Measurements from ENCODE around the gene THEM5.
"Not testable (repeated sequence)": the region's sequence is repeated elsewhere in the genome, so short reads cannot be mapped to it uniquely, and the experiment has no call there.

The THEM5 gene

DNA sequence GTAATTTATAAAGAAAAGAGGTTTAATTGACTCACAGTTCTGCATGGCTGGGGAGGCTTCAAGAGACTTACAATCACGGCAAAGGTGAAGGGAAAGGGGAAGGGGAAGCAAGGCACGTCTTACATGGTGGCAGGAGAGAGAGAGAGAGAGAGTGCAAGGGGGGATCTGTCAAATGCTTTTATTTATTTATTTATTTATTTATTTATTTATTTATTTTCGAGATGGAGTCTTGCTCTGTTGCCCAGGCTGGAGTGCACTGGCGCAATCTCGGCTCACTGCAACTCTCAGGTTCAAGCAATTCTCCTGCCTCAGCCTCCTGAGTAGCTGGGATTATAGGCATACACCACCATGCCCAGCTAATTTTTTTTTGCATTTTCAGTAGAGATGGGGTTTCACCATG lies 29.4 kb upstream of the THEM5 start:
- ATAC-seq (ENCODE audit: low read depth); H3K27ac Mint-ChIP-seq; DNase-seq (ENCODE audit: low spot score in 2 of 2); H3K9me3 Mint-ChIP-seq; H3K4me3 Mint-ChIP-seq; H3K4me1 Mint-ChIP-seq; H3K27me3 Mint-ChIP-seq: not testable (repeated sequence)
- peaks cover 15% of the 10 kb centered on the region for H3K36me3 Mint-ChIP-seq

DNA sequence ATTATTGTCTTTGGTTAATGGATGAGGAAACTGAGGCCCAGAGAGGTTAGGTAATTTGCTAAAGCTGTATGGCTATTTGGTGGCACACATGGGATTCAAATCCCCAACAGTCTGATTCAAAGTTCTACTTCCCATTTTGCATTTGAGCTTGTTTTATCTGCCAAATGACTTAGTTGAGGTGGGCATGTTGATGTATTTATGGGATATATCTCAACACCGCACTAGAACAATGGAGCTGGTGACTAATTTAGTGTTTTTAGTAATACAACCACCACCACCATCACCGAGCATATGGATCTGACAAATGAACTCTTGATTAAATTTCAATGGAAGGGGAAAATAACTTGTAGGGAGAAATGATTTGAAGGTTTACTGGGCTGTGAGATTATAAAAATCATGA lies 29.0 kb upstream of the THEM5 start:
- H3K27ac Mint-ChIP-seq = no peak overlapping the region
- no peak overlapping the region for H3K4me3 Mint-ChIP-seq
- DNase-seq (ENCODE audit: low spot score in 2 of 2) (no peak), ATAC-seq (ENCODE audit: low read depth) (no peak)
- no peaks in the 10 kb centered on the region for H3K27me3 Mint-ChIP-seq
- H3K9me3 Mint-ChIP-seq = no peaks in the 10 kb centered on the region
- H3K4me1 Mint-ChIP-seq = peaks cover 3% of the 10 kb centered on the region
- H3K36me3 Mint-ChIP-seq = peaks cover 13% of the 10 kb centered on the region

DNA sequence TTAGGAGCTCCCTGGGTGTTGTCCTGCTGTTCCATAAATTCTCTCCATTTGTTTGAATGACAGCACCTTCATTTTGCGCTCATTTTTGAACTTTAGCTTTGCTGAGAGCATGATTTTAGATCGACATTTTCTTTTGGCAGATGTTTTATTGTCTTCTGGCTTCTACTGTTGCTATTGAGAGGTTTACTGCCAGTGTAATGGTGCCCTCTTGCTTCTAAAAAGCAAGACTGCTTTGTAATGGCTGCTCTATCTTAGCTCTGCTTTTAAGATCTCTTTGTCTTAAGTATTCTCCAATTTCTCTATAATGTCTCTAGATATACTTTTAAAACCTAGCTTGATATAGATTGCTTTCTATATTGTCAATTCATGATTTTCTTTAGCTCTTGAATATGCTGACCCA lies 28.0 kb upstream of the THEM5 start:
- Mint-ChIP-seq H3K4me1 (peaks cover 3% of the 10 kb centered on the region), H3K4me3 (no peak overlapping the region), H3K36me3 (peaks cover 10% of the 10 kb centered on the region), H3K27me3 (no peaks in the 10 kb centered on the region), H3K9me3 (no peaks in the 10 kb centered on the region), H3K27ac (no peak overlapping the region)
- DNase-seq (ENCODE audit: low spot score in 2 of 2) (no peak), ATAC-seq (ENCODE audit: low read depth) (no peak)

DNA sequence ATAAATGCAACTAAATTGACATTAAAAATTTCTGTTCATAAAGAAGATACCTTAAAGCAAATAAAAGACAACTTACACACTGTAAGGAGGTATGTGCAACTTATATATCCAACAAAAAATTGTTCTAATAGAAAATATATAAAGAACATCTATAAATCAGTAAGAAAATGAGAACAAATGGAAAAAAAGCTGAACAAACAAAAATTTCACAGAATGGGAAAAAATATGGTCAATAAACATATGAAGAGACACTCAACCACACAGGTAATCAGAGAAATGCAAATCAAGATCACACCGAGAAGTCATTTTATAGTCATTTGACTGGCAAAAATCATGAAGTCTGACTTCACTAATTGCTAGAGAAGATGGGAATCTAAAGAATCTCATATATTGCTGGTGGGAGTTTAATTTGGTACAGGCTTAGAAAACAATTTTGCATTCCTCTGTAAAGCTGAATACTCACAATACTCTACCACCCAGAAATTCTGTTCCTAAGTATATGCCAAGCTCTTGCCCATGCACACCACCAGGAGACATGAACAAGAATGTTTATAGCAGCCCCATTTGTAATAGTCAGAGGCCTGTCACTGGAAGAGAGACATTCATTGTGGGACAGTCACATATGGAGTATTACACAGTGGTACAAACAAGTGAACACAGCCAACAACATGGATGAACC lies 22.0 kb upstream of the THEM5 start:
- Mint-ChIP-seq H3K27ac (no peak overlapping the region), H3K4me3 (no peak overlapping the region), H3K9me3 (no peaks in the 10 kb centered on the region), H3K27me3 (no peaks in the 10 kb centered on the region), H3K4me1 (no peaks in the 10 kb centered on the region), H3K36me3 (peaks cover 12% of the 10 kb centered on the region)
- DNase-seq (ENCODE audit: low spot score in 2 of 2) (no peak), ATAC-seq (ENCODE audit: low read depth) (no peak)

DNA sequence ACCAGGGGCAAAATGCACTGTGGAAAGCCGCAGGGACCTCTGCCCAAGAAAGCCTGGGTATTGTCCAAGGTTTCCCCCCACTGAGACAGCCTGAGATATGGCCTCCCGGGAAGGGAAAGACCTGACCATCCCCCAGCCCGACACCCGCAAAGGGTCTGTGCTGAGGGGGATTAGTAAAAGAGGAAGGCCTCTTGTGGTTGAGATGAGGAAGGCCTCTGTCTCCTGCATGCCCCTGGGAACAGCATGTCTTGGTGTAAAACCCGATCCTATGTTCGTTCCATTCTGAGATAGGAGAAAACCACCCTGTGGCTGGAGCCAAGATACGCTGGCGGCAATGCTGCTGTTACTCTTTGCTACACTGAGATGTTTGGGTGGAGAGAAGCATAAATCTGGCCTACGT lies 19.3 kb upstream of the THEM5 start:
- not testable (repeated sequence) for H3K36me3 Mint-ChIP-seq; H3K4me3 Mint-ChIP-seq; H3K27ac Mint-ChIP-seq; H3K9me3 Mint-ChIP-seq; H3K27me3 Mint-ChIP-seq; H3K4me1 Mint-ChIP-seq; ATAC-seq (ENCODE audit: low read depth); DNase-seq (ENCODE audit: low spot score in 2 of 2)

DNA sequence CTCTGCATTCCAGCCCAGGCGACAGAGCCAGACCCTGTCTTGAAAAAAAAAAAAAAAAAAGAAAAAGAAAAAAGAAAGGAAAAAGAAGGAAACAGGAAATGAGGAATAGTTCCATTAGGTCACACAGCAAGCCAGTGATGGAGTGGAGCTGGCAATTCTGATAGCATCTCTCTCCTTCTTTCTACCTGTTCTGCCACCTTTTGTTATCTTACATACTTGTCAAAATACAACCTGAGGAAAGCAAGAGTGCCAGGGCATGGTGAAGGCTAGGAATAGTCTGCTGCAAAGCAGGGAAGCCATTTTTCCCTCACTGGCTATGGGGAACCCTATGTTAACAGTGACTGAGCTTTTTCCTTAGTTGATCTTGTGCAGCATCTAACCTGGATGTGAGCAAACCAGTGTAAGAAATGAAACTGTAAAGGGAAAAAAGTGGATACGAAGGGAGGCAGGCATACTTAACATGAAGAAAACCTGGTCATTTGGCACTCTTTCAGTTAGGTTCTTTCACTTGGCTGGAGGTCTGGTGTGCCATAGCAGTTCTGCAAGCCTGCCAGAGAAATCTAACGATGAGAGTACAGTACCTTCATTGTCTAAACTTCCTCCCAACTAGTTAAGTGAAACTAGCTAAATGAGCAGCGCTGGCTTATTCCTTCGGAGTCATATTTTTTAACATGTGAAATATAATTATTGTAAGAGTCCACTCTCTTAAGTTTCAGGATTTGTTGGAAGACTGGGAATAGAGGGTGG lies 17.9 kb upstream of the THEM5 start:
- Mint-ChIP-seq H3K36me3 (peaks cover 7% of the 10 kb centered on the region), H3K9me3 (no peaks in the 10 kb centered on the region), H3K27me3 (peaks cover 1% of the 10 kb centered on the region), H3K27ac (no peak overlapping the region), H3K4me1 (no peaks in the 10 kb centered on the region), H3K4me3 (no peak overlapping the region)
- no peak for ATAC-seq (ENCODE audit: low read depth)
- DNase-seq (ENCODE audit: low spot score in 2 of 2) = no peak

DNA sequence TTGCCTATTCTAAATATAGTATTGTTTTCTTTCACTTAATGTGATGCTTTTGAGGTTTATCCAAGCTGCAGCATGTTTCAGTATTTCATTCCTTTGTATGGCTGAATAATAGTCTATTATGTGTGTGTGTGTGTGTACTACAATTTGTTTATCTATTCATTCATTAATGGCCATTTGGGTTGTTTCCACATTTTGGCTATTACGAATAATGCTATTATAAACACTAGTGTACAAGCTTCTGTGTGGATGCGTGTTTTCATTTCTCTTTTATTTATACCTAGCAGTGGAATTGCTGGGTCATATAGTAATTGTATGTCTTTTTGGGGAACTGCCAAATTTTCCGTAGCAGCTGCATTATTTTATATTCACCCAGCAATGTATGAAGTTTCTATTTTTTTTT lies 15.0 kb upstream of the THEM5 start:
- H3K27me3 Mint-ChIP-seq = peaks cover 5% of the 10 kb centered on the region
- H3K9me3 Mint-ChIP-seq = no peaks in the 10 kb centered on the region
- H3K36me3 Mint-ChIP-seq = no peaks in the 10 kb centered on the region
- no peak for DNase-seq (ENCODE audit: low spot score in 2 of 2)
- no peak overlapping the region for H3K27ac Mint-ChIP-seq
- no peak overlapping the region for H3K4me3 Mint-ChIP-seq
- no peak for ATAC-seq (ENCODE audit: low read depth)
- no peaks in the 10 kb centered on the region for H3K4me1 Mint-ChIP-seq

DNA sequence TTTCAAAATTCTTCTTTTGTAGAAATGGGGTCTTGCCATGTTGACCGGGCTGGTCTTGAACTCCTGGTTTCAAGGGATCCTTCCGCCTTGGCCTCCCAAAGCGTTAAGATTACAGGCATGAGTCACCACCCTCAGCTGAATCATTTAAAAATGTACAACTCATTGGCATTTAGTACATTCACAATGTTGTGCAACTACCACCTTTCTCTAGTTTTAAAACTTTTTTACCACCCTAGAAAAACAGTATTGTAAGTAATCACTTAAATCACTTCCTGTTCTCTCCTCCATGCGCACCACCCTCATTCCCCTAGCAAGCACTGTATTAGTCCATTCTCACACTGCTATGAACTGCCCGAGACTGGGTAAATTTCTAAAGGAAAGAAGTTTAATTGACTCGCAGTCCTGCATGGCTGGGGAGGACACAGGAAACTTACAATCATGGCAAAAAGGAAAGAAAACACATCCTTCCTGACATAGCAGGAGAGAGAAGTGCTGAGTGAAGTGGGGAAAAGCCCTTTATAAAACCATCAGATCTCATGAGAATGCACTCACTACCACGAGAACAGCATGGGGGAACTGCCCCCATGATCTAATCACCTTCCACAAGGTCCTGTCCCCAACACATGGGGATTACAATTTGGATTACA lies 14.4 kb upstream of the THEM5 start:
- Mint-ChIP-seq H3K27ac (no peak overlapping the region), H3K4me1 (no peaks in the 10 kb centered on the region), H3K36me3 (no peaks in the 10 kb centered on the region), H3K9me3 (no peaks in the 10 kb centered on the region), H3K4me3 (no peak overlapping the region), H3K27me3 (peaks cover 5% of the 10 kb centered on the region)
- no peak for ATAC-seq (ENCODE audit: low read depth)
- DNase-seq (ENCODE audit: low spot score in 2 of 2) = no peak

DNA sequence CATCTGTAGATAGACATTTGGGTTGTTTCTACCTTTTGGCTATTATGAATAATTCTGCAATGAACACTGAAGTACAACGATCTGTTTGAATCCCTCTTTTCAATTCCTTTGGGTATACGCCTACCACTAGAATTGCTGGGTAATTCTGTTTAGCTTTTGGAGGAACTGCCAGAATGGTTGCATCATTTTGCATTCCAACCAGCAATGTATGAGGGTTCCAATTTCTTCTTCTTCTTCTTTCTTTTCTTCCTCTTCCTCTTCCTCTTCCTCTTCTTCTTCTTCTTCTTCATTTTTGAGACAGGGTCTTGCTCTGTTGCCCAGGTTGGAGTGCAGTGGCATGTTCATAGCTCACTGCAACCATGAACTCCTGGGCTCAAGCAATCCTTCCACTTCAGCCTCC lies 13.8 kb upstream of the THEM5 start:
- no peak overlapping the region for H3K4me3 Mint-ChIP-seq
- H3K27me3 Mint-ChIP-seq = peaks cover 8% of the 10 kb centered on the region
- ATAC-seq (ENCODE audit: low read depth) = no peak
- H3K36me3 Mint-ChIP-seq = no peaks in the 10 kb centered on the region
- no peaks in the 10 kb centered on the region for H3K4me1 Mint-ChIP-seq
- no peak for DNase-seq (ENCODE audit: low spot score in 2 of 2)
- no peak overlapping the region for H3K27ac Mint-ChIP-seq
- no peaks in the 10 kb centered on the region for H3K9me3 Mint-ChIP-seq

DNA sequence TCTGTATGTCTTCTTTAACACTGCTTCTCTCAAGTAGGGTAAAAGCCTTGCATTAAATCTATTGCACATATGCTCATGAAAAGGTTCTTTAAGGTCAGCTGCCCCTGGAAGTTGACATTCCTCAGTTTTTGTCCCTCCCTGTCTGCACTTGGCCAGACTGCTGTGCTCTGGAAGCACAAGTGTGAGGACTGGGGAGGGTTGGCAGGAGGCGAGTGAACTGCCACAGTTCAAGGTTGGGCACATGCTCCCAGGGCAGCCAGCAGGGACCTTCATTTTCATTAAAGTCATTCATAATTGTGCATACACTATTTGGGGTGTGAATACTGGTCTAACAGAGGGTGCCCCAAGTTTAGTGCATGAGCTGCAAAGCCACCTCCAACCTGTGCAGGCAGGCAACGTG lies 10.9 kb upstream of the THEM5 start:
- Mint-ChIP-seq H3K36me3 (no peaks in the 10 kb centered on the region), H3K4me3 (no peak overlapping the region)

DNA sequence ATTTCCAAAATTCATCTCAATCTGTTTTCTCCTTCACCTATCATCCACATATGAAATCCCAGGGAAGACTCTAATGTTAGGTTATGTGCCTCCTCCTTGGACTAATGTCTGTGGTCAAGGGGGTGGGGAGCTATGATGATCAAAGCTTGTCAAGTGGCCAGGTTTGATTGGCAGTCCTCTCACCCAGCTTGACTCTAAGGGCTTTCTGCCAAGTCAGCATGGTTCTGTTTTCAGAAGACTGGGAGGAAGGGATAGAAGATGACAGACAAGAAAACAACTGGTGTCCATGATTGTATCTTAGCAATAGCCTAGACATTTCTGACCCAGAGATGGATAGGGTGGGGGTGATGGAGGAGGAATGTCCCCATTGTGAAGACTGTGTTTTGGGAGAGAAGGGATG lies 9.1 kb upstream of the THEM5 start:
- no peak for ATAC-seq (ENCODE audit: low read depth)
- H3K27ac Mint-ChIP-seq = no peak overlapping the region
- H3K4me1 Mint-ChIP-seq = peaks cover 7% of the 10 kb centered on the region
- no peak for DNase-seq (ENCODE audit: low spot score in 2 of 2)
- H3K36me3 Mint-ChIP-seq = no peaks in the 10 kb centered on the region
- H3K27me3 Mint-ChIP-seq = peaks cover 11% of the 10 kb centered on the region
- no peaks in the 10 kb centered on the region for H3K9me3 Mint-ChIP-seq
- no peak overlapping the region for H3K4me3 Mint-ChIP-seq

More for the DNA sequence above, 10.9 kb upstream of the THEM5 start:
- Mint-ChIP-seq H3K27me3 (peaks cover 11% of the 10 kb centered on the region), H3K9me3 (no peaks in the 10 kb centered on the region), H3K4me1 (peaks cover 7% of the 10 kb centered on the region), H3K27ac (no peak overlapping the region)
- DNase-seq (ENCODE audit: low spot score in 2 of 2) (no peak), ATAC-seq (ENCODE audit: low read depth) (no peak)

DNA sequence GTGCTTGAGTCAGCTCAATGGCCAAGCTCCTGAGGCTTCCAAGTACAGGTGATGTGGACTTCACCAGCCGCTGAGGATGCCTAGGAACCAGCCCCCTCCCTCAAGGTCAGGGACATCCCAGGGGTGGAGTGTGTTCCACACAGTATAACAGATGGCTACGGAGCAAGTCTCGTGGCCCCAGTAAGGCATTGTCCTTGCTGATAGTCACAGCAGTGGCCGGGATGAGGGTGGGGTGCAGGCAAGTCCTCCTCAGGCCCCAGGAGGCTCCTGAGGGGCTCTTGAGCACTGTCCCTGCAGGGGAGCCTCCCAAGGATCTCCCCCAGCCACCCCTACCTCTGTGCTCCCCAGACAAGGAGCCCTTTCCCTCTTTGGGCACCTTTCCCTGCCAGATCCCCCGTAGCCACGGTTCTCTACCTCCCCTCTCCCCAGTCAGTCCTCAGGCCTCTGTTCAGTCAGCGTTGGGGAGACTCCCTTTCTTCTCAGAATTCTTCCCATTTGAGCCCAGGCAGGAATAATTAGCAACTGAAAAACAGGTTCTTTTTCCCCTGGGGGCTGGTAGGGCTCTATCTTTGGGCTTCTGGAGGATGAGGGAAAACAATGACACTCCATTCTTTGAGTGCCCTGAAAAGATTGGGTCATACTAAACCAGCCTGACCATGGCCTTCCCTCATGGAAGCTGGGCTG lies 7.1 kb upstream of the THEM5 start:
- Mint-ChIP-seq H3K36me3 (no peaks in the 10 kb centered on the region), H3K4me3 (no peak overlapping the region), H3K4me1 (peaks cover 7% of the 10 kb centered on the region), H3K27ac (no peak overlapping the region), H3K27me3 (peaks cover 9% of the 10 kb centered on the region), H3K9me3 (no peaks in the 10 kb centered on the region)
- ATAC-seq (ENCODE audit: low read depth) (no peak), DNase-seq (ENCODE audit: low spot score in 2 of 2) (no peak)

DNA sequence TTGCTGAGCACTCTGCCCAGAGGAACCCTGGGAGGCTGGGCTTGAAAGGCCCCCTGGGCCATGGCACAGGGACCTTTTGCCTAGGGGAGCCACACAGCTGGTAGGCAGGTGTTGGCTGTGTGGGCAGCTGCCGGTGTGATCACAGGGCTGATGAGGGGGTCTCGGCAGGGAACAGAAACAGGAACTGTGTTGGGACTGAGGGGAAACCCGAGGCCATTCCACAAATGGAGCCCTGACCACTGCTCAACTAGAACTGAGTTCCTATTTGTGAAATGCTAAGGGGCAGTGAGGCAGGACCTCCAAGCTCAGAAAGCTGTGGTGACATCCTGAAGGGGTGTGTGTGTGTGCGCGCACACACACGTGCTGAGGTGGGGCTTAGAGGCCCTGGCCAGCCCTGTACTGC lies 6.4 kb upstream of the THEM5 start:
- no peak overlapping the region for H3K27ac Mint-ChIP-seq
- H3K4me1 Mint-ChIP-seq = peaks cover 7% of the 10 kb centered on the region
- DNase-seq (ENCODE audit: low spot score in 2 of 2) (no peak), ATAC-seq (ENCODE audit: low read depth) (peak; percentile 48)
- no peak overlapping the region for H3K4me3 Mint-ChIP-seq
- H3K27me3 Mint-ChIP-seq = peaks cover 6% of the 10 kb centered on the region
- H3K9me3 Mint-ChIP-seq = no peaks in the 10 kb centered on the region
- no peaks in the 10 kb centered on the region for H3K36me3 Mint-ChIP-seq

Data from memory B cell (primary cell).